ENCODE results near the gene TAAR6.

DNA sequence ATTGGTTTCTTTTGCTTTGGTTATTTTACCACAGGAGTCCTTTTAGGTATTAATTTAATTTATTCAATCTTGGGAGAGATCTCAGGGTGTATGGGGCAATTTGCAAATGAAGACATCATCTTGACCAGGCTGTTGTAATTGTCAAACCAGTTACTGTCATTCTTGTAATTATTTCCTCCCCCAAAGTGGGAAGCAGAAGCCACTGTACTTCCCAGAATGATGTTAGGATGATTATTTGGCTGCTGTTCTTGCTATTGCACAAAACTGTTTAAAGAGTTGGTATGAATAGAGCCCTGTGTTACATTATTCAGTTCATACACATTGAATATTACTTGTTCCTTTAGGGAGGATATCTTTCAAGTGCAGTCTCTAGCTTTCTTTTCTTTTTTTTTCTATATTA is 1.7 kb downstream of the TAAR6 start:
- TF ChIP-seq, protein P1, sequence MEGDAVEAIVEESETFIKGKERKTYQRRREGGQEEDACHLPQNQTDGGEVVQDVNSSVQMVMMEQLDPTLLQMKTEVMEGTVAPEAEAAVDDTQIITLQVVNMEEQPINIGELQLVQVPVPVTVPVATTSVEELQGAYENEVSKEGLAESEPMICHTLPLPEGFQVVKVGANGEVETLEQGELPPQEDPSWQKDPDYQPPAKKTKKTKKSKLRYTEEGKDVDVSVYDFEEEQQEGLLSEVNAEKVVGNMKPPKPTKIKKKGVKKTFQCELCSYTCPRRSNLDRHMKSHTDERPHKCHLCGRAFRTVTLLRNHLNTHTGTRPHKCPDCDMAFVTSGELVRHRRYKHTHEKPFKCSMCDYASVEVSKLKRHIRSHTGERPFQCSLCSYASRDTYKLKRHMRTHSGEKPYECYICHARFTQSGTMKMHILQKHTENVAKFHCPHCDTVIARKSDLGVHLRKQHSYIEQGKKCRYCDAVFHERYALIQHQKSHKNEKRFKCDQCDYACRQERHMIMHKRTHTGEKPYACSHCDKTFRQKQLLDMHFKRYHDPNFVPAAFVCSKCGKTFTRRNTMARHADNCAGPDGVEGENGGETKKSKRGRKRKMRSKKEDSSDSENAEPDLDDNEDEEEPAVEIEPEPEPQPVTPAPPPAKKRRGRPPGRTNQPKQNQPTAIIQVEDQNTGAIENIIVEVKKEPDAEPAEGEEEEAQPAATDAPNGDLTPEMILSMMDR (IDR thresholded peaks at IDR 0.05; ENCODE audit: insufficient read depth, low read length, poor library complexity, severe bottlenecking) = no peak
- no peak for TF ChIP-seq EZH2phosphoT487 (conservative IDR thresholded peaks at IDR 0.05; ENCODE audit: low read length)
